Measurements from ENCODE around the gene PNPT1. TPM values are rescaled to one million over a fixed set of nuclear protein-coding genes. Genes with fewer than 3 reads are reported as not detected.
A peak's percentile ranks its signal among the peaks of the same experiment; 100 is the strongest.

The PNPT1 gene
- total and polyA plus RNA-seq, 9 of the 15 experiments (the other 6 are each of a cell fraction or from before 2014, with no cell fraction given): 46.5 to 104 (median 62.7) TPM

GRCh38 chr2:55620123-55620779 lies 73.4 kb downstream of the PNPT1 start (continued):
- TF ChIP-seq ZBTB49 (CRISPR knock-in tag; IDR thresholded peaks at IDR 0.05; ENCODE audit: borderline replicate concordance): no peak
- TF ChIP-seq NFIX (CRISPR knock-in tag; IDR thresholded peaks at IDR 0.05; ENCODE audit: low read depth): no peak
- TF ChIP-seq ETV6 (IDR thresholded peaks at IDR 0.05; ENCODE audit: borderline replicate concordance in 1 of 2, low read depth in 2 of 2, low read length in 1 of 2): no peak
- no peak for TF ChIP-seq ETV6 (CRISPR knock-in tag; IDR thresholded peaks at IDR 0.05; ENCODE audit: borderline replicate concordance)
- 0 out of 4 replicates have a peak, but pooled peaks of 1 of the 2 experiments have one; percentile 21 for TF ChIP-seq RCOR1 (IDR thresholded peaks at IDR 0.05; ENCODE audit: borderline replicate concordance in 1 of 2, low read depth in 2 of 2, low read length in 2 of 2)
- peak; percentile 33 to 40; a peak in 2 of 4 replicates for TF ChIP-seq NRF1 (conservative IDR thresholded peaks at IDR 0.05 in 1 of 2, IDR thresholded peaks at IDR 0.05 in 1 of 2)
- no peak for TF ChIP-seq RBM34 (IDR thresholded peaks at IDR 0.05; ENCODE audit: borderline replicate concordance, insufficient read depth, low read length)
- TF ChIP-seq NCOA2 (IDR thresholded peaks at IDR 0.05; ENCODE audit: partially characterized antibody in 2 of 2): no peak
- peak; percentile 74 for TF ChIP-seq ZNF316 (IDR thresholded peaks at IDR 0.05)
- TF ChIP-seq MLX (CRISPR knock-in tag; conservative IDR thresholded peaks at IDR 0.05): no peak
- no peak for TF ChIP-seq ZNF121 (CRISPR knock-in tag; conservative IDR thresholded peaks at IDR 0.05)
- no peak for TF ChIP-seq BRD9 (IDR thresholded peaks at IDR 0.05; ENCODE audit: low read depth, partially characterized antibody)
- TF ChIP-seq MEIS2 (IDR thresholded peaks at IDR 0.05; ENCODE audit: partially characterized antibody): peak; percentile 34
- TF ChIP-seq PHF20 (IDR thresholded peaks at IDR 0.05; ENCODE audit: partially characterized antibody): no peak
- TF ChIP-seq ZC3H8 (IDR thresholded peaks at IDR 0.05): no peak
- 0 out of 2 replicates have a peak, but pooled peaks have one; percentile 14 for TF ChIP-seq CREM (IDR thresholded peaks at IDR 0.05; ENCODE audit: low read depth)

Data from K562 (cell line).